ENCODE measurements around the gene SLC7A14. TPM values are rescaled to one million over a fixed set of nuclear protein-coding genes. Genes with fewer than 3 reads are reported as not detected.

Gene SLC7A14
- polyA plus RNA-seq, 2 of the 4 experiments (the other 2 are of a cell fraction): not detected

- WGBS (ENCODE audit: missing lambda C conversion rate): 58% methylated on average over 2 of the region's 2 CpGs
- CTCF ChIA-PET: interaction anchor here (0.8 to 1.0 kb wide), 4 partner anchors 8 to 372 kb away, joined by 3 to 4 read pairs (median 3); no protein-coding TSS in a partner anchor
- FAIRE-seq (no peak), DNase-seq (ENCODE audit: low read depth in 1 of 2, low spot score in 1 of 2) (no peak), ATAC-seq (0 out of 6 replicates have a peak, but pooled peaks of 1 of the 2 experiments have one; percentile 29)
- peaks cover 6% of the 10 kb centered on the region; the same call in 1 of the 3 replicates for H3K4me1 ChIP-seq
- no peak overlapping the region for H3K4me2 ChIP-seq
- H3K27ac ChIP-seq: no peak overlapping the region
- H3K4me3 ChIP-seq: no peak overlapping the region
- TF ChIP-seq EP300 (IDR thresholded peaks at IDR 0.05) (no peak), CEBPB (IDR thresholded peaks at IDR 0.05) (no peak), SMC3 (IDR thresholded peaks at IDR 0.05) (no peak), RCOR1 (IDR thresholded peaks at IDR 0.05; ENCODE audit: low read depth, low read length) (no peak), CHD4 (IDR thresholded peaks at IDR 0.05; ENCODE audit: borderline replicate concordance) (no peak), CBX2 (IDR thresholded peaks at IDR 0.05; ENCODE audit: borderline replicate concordance, low read depth) (no peak), KDM1A (IDR thresholded peaks at IDR 0.05; ENCODE audit: low read depth) (no peak)
- no peaks in the 10 kb centered on the region for H3K9me3 ChIP-seq
- POLR2A ChIA-PET: no interaction called here
These were observed 145.5 kb downstream of the SLC7A14 start for GRCh38 chr3:170440344-170440743.

- Histone ChIP-seq H3K27ac (no peak overlapping the region), H3K4me2 (no peak overlapping the region), H3K4me1 (peaks cover 6% of the 10 kb centered on the region; the same call in 1 of the 3 replicates), H3K4me3 (no peak overlapping the region), H3K9me3 (no peaks in the 10 kb centered on the region)
- FAIRE-seq: no peak
- ChIA-PET CTCF (interaction anchor here (1.5 to 2.6 kb wide), 3 partner anchors 25 to 372 kb away, joined by 3 to 9 read pairs (median 7); no protein-coding TSS in a partner anchor), POLR2A (no interaction called here)
- no peak for DNase-seq (ENCODE audit: low read depth in 1 of 2, low spot score in 1 of 2)
- TF ChIP-seq CBX8 (IDR thresholded peaks at IDR 0.05): no peak
- TF ChIP-seq FOSL2 (IDR thresholded peaks at IDR 0.05): no peak
- no peak for TF ChIP-seq FOSL2 (CRISPR knock-in tag; IDR thresholded peaks at IDR 0.05)
- TF ChIP-seq MAFK (IDR thresholded peaks at IDR 0.05; ENCODE audit: partially characterized antibody): peak; percentile 4
- 70% methylated on average over 1 of the region's 1 CpG for WGBS (ENCODE audit: missing lambda C conversion rate)
- ATAC-seq: no peak
These were observed 147.0 kb downstream of the SLC7A14 start for GRCh38 chr3:170438836-170439235.

- ChIA-PET POLR2A (no interaction called here), CTCF (interaction anchor here (0.6 to 2.6 kb wide), 4 partner anchors 24 to 373 kb away, joined by 3 to 9 read pairs (median 5); no protein-coding TSS in a partner anchor)
- ATAC-seq: peak in 1 of 2 experiments; percentile 79; a peak in 4 of 6 replicates
- TF ChIP-seq KDM5A (IDR thresholded peaks at IDR 0.05) (no peak), ZSCAN20 (CRISPR knock-in tag; IDR thresholded peaks at IDR 0.05) (no peak), USF2 (IDR thresholded peaks at IDR 0.05) (no peak), MAFK (IDR thresholded peaks at IDR 0.05; ENCODE audit: partially characterized antibody) (no peak), EHF (CRISPR knock-in tag; IDR thresholded peaks at IDR 0.05) (no peak), SMC3 (IDR thresholded peaks at IDR 0.05) (no peak), SREBF2 (IDR thresholded peaks at IDR 0.05) (no peak), KDM1A (IDR thresholded peaks at IDR 0.05; ENCODE audit: low read depth) (no peak), POLR2A (IDR thresholded peaks at IDR 0.05; ENCODE audit: low read length) (no peak), ATOH8 (CRISPR knock-in tag; IDR thresholded peaks at IDR 0.05; ENCODE audit: low read depth) (no peak), CHD2 (IDR thresholded peaks at IDR 0.05; ENCODE audit: low read length, partially characterized antibody) (no peak), ELK1 (IDR thresholded peaks at IDR 0.05; ENCODE audit: low read depth, low read length) (no peak)
- no peaks in the 10 kb centered on the region for H3K9me3 ChIP-seq
- H3K27ac ChIP-seq: no peak overlapping the region
- peaks cover 6% of the 10 kb centered on the region; the same call in 1 of the 3 replicates for H3K4me1 ChIP-seq
- no peak for FAIRE-seq
- H3K4me2 ChIP-seq: 0 out of 3 replicates have a peak overlapping the region, but pooled peaks have one; percentile 4
- no peak overlapping the region for H3K4me3 ChIP-seq
- peak in 1 of 2 experiments; percentile 26 for DNase-seq (ENCODE audit: low read depth in 1 of 2, low spot score in 1 of 2)
- WGBS (ENCODE audit: missing lambda C conversion rate): 68% methylated on average over 10 of the region's 10 CpGs
These were observed 148.0 kb downstream of the SLC7A14 start for GRCh38 chr3:170437696-170438407.
